DMS114 treated with DMSO at 0.1 percent for 48 hours (cell line): ENCODE measurements around the gene EMILIN1.

Source experiments
- DNase-seq: peaks from one replicate; lab custom pipeline; 2025; ENCODE audit not compliant: unreplicated experiment; lab: John Stamatoyannopoulos, UW

Gene EMILIN1

DNA sequence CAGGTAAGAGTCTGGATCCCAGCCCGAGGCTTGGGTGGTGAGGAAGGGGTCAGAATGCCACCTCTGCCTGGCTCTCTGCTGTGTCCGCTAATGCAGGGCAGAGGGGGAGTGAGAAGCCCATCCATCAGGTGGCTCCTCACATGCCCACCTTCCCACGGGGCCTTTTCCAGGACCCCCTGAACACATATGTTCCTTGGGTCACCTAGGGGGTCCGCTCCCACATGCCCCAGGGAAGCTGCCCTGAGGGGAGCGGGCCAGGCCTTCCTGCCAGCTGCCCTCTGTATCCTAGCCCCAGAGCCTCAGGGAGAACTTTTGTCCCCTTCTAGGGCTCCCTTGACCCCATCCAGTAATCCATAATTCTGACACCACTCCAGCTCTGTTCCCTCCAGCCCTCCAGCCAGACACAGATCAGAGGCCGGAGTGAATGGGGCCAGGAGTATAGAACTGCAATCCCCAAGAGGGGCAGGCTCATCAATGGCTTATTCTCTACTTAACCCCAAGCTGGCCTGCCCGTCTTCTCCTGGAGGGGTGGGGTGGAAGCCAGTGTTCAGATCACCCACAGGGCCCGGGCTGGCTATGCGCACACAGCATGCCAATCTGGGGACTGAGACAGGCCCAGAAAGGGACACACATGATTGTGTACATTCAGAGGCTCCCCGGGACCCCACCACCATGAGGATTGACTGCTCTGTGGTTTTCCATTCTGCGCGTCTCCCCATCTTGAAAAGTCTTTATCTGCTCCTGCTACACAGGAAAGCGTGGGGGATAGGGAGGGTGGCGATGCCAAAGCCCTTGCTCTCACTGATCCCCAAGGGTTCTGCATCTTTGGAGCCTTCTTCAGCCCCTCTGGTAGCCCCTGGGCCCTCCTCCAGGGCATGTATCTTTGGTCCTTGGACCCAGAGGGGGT is 1.1 kb downstream of the EMILIN1 start:
- no peak for DNase-seq

DNA sequence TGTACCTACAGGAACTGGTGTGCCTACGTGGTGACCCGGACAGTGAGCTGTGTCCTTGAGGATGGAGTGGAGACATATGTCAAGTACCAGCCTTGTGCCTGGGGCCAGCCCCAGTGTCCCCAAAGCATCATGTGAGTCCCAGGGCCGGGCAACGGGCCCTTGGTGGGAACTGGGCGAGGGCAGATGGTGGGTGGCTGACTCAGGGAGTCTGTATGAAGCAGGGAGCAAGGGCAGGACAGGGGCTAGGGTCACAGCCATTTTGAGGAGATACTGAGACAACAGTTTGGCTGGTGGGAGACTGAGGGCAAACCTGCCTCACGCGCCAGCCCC is 1.7 kb downstream of the EMILIN1 start:
- no peak for DNase-seq

DNA sequence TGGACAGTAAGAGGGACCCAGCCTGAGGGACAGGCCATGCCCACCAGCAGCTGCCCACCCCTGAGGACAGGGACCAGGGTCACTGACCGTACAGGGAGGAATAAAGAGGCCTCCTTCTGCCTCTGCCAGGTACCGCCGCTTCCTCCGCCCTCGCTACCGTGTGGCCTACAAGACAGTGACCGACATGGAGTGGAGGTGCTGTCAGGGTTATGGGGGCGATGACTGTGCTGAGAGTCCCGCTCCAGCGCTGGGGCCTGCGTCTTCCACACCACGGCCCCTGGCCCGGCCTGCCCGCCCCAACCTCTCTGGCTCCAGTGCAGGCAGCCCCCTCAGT is 2.2 kb downstream of the EMILIN1 start:
- DNase-seq = no peak

DNA sequence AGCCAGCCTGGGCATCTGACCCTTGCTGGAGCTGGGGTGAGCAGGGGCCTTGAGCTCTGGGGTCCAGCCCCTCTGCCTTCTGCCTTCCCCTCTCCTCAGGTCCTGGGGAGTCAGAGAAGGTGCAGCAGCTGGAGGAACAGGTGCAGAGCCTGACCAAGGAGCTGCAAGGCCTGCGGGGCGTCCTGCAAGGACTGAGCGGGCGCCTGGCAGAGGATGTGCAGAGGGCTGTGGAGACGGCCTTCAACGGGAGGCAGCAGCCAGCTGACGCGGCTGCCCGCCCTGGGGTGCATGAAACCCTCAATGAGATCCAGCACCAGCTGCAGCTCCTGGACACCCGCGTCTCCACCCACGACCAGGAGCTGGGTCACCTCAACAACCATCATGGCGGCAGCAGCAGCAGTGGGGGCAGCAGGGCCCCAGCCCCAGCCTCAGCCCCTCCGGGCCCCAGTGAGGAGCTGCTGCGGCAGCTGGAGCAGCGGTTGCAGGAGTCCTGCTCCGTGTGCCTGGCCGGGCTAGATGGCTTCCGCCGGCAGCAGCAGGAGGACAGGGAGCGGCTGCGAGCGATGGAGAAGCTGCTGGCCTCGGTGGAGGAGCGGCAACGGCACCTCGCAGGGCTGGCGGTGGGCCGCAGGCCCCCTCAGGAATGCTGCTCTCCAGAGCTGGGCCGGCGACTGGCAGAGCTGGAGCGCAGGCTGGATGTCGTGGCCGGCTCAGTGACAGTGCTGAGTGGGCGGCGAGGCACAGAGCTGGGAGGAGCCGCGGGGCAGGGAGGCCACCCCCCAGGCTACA is 3.8 kb downstream of the EMILIN1 start:
- no peak for DNase-seq

DNA sequence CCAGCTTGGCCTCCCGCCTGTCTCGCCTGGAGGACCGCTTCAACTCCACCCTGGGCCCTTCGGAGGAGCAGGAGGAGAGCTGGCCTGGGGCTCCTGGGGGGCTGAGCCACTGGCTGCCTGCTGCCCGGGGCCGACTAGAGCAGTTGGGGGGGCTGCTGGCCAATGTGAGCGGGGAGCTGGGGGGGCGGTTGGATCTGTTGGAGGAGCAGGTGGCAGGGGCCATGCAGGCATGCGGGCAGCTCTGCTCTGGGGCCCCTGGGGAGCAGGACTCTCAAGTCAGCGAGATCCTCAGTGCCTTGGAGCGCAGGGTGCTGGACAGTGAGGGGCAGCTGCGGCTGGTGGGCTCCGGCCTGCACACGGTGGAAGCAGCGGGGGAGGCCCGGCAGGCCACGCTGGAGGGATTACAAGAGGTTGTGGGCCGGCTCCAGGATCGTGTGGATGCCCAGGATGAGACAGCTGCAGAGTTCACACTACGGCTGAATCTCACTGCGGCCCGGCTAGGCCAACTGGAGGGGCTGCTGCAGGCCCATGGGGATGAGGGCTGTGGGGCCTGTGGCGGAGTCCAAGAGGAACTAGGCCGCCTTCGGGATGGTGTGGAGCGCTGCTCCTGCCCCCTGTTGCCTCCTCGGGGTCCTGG is 4.5 kb downstream of the EMILIN1 start:
- DNase-seq = no peak

DNA sequence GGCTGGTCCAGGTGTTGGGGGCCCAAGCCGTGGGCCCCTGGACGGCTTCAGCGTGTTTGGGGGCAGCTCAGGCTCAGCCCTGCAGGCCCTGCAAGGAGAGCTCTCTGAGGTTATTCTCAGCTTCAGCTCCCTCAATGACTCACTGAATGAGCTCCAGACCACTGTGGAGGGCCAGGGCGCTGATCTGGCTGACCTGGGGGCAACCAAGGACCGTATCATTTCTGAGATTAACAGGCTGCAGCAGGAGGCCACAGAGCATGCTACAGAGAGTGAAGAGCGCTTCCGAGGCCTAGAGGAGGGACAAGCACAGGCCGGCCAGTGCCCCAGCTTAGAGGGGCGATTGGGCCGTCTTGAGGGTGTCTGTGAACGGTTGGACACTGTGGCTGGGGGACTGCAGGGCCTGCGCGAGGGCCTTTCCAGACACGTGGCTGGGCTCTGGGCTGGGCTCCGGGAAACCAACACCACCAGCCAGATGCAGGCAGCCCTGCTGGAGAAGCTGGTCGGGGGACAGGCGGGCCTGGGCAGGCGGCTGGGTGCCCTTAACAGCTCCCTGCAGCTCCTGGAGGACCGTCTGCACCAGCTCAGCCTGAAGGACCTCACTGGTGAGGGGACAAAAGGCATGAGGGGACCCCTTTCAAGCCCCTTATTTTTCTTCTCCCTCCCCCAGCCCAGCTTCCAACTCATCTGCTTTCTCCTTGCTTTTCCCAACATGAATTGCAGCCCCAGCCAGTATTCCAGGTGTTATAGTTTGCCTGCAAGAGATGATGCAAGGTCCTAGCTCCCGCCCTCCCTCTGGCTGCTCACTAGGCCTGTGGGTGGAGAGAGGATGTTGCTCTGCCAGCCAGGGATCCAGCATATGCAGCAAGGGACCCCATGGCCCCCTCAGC is 5.2 kb downstream of the EMILIN1 start:
- no peak for DNase-seq

DNA sequence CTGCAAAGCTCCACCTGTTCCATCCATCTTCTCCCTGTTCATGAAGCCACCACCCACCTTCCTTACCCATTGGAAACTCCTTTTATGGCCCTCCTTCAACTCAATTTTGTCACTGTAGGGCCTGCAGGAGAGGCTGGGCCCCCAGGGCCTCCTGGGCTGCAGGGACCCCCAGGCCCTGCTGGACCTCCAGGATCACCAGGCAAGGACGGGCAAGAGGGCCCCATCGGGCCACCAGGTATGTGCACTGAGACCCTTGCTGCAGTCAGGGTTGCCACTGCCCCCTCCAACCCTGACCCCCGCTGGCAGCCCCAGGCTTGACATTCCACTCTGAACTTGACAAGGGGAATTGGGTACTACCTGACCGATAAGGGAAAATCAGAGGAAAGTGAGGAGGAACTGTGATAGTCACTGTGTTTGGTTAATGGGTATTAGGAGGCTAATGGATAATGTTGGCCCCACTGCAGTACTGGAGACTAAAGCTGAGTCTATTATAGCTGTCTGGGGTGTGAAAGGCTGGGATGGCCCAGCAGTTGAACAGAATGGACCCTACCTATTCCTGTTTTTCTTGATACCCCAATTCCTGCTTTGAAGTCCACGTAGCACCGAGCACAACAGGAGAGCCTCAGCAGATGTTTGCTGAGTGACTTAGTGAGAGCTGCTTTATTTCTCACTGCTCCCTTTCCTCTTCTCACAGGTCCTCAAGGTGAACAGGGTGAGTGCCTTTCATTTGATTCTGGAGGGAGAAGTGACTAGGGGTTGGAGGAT is 6.1 kb downstream of the EMILIN1 start:
- no peak for DNase-seq

DNA sequence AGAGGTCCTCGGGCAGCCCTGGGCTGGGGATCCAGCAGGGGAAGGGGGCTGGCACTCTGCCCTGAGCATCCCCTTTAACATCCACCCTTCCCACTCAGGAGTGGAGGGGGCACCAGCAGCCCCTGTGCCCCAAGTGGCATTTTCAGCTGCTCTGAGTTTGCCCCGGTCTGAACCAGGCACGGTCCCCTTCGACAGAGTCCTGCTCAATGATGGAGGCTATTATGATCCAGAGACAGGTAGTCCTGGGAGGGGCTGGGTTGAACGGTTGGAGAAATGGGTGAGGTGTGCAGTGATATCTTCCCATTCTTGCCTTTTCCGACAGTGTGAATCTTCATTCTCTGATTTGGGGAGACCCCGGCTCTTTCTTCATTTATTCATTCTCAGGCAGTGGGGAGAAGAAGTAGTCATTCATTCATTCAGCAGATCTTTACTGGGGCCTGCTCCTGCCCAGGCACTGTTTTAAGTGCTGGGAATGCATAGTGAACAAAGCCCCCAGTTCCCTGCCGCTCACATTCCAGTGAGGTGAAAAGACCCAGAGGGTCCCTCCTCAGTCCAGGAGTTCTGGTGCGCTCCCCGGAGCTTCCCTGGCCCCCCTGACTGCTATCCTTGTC is 6.8 kb downstream of the EMILIN1 start:
- no peak for DNase-seq

DNA sequence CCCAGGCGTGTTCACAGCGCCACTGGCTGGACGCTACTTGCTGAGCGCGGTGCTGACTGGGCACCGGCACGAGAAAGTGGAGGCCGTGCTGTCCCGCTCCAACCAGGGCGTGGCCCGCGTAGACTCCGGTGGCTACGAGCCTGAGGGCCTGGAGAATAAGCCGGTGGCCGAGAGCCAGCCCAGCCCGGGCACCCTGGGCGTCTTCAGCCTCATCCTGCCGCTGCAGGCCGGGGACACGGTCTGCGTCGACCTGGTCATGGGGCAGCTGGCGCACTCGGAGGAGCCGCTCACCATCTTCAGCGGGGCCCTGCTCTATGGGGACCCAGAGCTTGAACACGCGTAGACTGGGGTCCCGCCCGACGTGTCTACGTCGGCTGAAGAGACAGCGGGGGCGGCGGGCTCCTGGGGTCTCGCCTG is 7.3 kb downstream of the EMILIN1 start:
- peak; percentile 14 for DNase-seq

DNA sequence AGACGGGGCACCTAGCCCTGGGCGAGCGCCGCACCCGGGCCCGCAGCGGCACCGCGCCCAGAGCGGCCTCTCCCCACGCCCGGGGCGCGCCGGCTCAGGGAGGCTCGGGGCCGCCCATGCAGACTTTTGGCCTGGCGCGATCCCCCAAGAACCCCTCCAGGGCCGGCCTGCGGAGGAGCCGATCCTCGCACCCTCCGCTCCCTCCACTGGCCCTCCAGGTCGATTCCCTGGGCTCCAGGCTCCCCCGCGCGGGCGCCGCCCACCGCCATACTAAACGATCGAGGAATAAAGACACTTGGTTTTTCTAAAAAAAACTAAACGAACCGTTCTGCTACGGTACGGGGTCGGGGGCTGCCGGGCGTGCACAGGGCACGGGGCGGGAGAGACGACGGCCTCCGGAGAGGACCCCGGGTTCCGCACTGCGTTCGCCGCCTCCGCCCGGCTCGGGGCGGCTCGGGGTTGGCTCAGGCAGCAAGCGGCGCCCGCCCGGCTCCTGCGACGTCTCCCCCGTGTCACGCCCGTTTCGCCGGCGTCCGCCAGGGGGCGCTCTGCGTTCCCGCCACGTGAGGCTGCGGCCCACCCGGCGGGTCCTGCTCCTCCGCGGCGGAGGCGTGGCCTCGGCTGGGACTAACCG is 7.8 kb downstream of the EMILIN1 start:
- peak; percentile 77 for DNase-seq

DNA sequence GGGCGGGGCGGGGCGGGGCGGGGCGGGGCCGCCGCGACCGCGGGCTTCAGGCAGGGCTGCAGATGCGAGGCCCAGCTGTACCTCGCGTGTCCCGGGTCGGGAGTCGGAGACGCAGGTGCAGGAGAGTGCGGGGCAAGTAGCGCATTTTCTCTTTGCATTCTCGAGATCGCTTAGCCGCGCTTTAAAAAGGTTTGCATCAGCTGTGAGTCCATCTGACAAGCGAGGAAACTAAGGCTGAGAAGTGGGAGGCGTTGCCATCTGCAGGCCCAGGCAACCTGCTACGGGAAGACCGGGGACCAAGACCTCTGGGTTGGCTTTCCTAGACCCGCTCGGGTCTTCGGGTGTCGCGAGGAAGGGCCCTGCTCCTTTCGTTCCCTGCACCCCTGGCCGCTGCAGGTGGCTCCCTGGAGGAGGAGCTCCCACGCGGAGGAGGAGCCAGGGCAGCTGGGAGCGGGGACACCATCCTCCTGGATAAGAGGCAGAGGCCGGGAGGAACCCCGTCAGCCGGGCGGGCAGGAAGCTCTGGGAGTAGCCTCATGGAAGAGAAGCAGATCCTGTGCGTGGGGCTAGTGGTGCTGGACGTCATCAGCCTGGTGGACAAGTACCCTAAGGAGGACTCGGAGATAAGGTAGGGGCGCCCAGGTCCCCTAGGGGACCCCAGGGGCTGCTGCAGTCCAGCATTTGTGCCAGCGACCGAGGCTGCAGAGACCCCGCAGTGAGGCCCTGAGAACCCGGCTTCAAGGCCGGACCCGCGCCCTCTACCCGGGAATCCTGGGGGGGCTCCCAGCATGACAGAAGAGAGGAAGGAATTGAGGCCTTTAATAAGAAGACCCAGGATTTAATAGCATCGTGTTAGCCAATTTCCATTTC is 8.5 kb downstream of the EMILIN1 start, which contains the start of gene KHK:
TSS of gene KHK (plus strand) at position 49 of the 870 bp plus-strand sequence. CDS start at position 537, 488 bp downstream.
- DNase-seq = no peak

DNA sequence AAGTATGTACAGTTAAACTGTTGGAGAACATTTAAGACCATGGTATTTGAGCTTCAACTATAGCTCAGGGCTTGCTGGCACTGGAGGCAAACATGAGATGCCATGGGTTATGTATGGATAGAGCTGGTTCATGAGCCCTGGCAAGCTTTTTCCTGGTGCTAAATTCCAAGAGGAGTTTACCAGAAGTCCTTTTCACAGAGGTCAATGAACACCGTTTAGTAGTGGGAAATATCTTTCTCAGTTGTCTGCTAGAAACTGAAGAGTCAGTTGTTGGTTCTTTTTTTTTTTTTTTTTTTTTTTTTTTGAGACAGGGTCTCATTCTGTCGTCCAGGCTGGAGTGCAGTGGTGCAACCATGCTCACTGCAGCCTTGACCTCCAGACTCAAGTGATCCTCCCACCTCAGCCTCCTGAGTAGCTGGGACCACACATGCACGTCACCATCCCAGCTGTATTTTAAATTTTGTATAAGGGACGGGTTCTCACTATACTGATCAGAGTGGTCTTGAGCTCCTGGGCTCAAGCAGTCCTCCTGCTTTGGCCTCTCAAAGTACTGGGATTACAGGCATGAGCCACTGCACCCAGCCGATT is 9.5 kb downstream of the EMILIN1 start:
- DNase-seq = no peak

DNA sequence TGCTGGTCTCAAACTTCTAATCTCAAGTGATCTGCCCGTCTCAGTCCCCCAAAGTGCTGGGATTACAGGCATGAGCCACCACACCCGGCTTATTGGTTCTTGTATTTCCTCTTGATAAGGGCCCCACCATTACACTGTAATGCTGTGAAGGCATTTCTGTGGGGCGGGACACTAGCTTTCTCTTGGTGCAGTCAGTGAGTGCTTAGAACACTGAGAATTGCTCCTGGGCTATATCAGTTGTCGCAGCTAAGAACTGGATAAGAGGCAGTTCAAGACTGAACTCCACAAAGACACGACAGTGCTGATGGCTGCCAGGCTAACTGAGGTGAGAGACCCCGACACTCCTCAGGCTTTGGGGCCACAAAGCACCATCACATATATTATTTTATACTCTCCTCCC is 10.2 kb downstream of the EMILIN1 start:
- no peak for DNase-seq

DNA sequence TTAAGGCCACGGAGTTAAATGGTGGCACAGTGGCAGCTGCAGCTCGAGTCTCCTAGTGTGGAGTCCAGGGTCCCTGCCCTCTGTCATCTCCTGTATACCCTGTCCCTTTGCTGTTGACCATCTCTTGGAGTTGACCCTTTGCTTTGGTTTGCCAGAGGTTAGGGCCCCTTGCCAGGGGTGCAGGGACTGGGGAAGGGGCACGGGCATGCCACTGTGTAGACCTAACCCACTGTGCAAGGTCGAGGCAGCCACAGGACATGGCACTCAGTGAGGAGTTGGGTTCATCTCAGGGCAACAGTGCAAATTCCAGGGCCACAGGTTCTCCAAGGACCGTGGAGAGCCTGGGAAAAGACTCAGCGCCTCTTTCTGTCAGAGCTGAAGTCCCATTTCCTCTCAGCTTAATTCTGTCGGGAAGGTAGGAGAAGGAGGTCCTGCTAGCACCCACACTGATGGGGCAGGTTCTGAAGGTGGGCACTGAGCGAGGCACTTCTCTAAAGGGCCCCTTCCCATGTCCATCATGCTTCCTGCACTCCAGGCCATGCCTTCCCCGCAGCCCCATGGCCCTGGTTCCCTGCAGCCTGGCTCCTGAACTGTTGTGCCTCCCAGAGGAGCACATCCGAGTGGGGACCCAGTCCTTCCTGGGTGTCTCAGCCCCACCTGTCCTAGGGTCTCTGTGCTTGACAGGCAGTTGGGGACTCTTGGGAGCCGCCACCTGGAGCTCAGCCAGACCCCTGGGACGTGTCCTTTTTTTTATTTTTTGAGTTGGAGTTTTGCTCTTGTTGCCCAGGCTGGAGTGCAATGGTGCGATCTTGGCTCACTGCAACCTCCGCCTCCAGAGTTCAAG is 10.9 kb downstream of the EMILIN1 start:
- DNase-seq = no peak

DNA sequence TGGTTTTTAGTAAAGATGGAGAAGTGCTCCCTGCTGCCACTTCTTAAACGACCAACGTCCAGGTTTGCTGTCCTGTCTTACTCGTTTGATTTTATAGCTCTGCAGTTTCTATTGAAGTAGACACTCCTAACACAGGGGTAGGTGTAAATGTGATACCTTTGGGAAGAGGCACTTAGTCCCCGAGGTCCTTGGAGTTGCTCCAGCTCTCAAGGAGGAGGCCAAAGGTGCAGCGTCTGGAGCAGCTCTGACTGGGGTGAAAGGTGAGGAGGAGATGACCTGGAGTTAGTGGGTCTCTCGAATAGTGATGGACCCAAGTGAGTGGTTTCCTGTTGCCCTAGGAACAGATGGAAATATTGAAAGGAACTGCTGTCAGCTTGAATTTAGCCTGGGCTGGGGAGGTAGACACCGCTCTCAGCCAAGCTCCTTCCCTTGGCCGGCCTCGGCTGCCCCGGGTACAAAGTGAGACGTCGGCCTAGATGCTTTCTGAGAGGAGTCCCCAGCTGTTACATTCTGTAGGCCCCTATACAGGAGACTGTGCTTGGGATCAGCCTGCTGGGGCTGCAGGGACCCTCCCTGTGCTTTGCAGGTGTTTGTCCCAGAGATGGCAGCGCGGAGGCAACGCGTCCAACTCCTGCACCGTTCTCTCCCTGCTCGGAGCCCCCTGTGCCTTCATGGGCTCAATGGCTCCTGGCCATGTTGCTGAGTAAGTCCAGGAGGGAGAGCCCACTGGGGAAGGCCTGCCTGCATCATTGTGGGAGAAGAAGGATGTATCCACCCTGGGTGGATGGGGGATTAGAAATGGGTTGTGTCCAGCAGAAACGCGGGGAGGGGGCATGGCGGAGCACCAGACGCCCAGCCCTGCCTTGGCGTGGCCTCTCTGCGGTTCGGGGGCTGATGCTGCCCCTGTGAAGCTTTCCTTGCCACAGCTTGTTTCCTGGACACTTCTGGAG is 13.6 kb downstream of the EMILIN1 start:
- DNase-seq = no peak
